Esophagus muscularis mucosa (tissue), 4 donors: ENCODE results near the gene RNLS. TPM values are rescaled to one million over a fixed set of nuclear protein-coding genes. Genes with fewer than 3 reads are reported as not detected.

Experiments
- DNase-seq: peaks from one replicate; pipeline ENCODE4 v3.0.0-alpha.2; 2017; ENCODE audit errors: extremely low spot score
- H3K27ac ChIP-seq, 4 donors: fragments of 200-600 bp; sonication (generic); replicated peaks in 1 of 4; 1 replicate in 3 of 4; 2 replicates in 1 of 4; pipeline ENCODE4 v1.5.1; 2016 to 2019; ENCODE audit warnings: mild to moderate bottlenecking in 1 of 4
- H3K27me3 ChIP-seq, 4 donors: fragments of 200-600 bp; sonication (generic); one replicate each; pipeline versions ENCODE4 v1.5.1 to v1.6.0; 2016 to 2019
- H3K36me3 ChIP-seq, 4 donors: fragments of 200-600 bp; sonication (generic); one replicate each; pipeline ENCODE4 v1.5.1; 2016 to 2019
- H3K4me1 ChIP-seq, 4 donors: fragments of 200-600 bp; sonication (generic); one replicate each; pipeline ENCODE4 v1.5.1; 2016 to 2019
- H3K4me3 ChIP-seq, 4 donors: fragments of 200-600 bp; sonication (generic); 1 replicate in 2 of 4; 2 replicates in 2 of 4; pipeline ENCODE4 v1.5.1; 2016 to 2019; ENCODE audit warnings: mild to moderate bottlenecking in 4 of 4, moderate library complexity in 1 of 4
- H3K9me3 ChIP-seq, 4 donors: fragments of 200-600 bp; sonication (generic); 1 replicate in 3 of 4; 2 replicates in 1 of 4; pipeline ENCODE4 v1.5.1; 2016 to 2019
- EP300 ChIP-seq: sonication (generic); formaldehyde crosslinking; IDR thresholded peaks from one replicate; pipeline ENCODE4 v1.6.1; 2017; ENCODE audit warnings: antibody characterized with exemption
- POLR2A ChIP-seq: fragments of 450-650 bp; IDR thresholded peaks from one replicate; pipeline ENCODE4 v1.6.1; 2017; ENCODE audit warnings: antibody characterized with exemption, moderate library complexity, mild to moderate bottlenecking, low read depth
- POLR2AphosphoS5 ChIP-seq, 2 donors: sonication (generic); formaldehyde crosslinking; IDR thresholded peaks; one replicate each; pipeline ENCODE4 v1.6.1; 2017; ENCODE audit warnings: antibody characterized with exemption in 2 of 2
- WGBS: methylation state at CpG from one replicate; pipeline ENCODE4 v1.1.5; 2018; 5-methylcytosine and 5-hydroxymethylcytosine counted together
- intact Hi-C: fragments of 100-400 bp; cut with DNase I; formaldehyde crosslinking; loops from one replicate; pipeline ENCODE4 v1.15.1; 2023
- total RNA-seq, 4 donors: library from RNA; depleted of rRNA; stranded (reverse); fragments of >200 nt; gene quantifications; one replicate each; pipeline versions ENCODE4 v1.1.0 to v1.2.1, GENCODE V29; 2016
- TF ChIP-seq, protein P1 (sequence below), 3 experiments: fragments of 200-600 bp in 2 of 3; fragments of 450-650 bp in 1 of 3; sonication (generic) in 2 of 3; IDR thresholded peaks; one replicate each; pipeline ENCODE4 v1.5.1; 2017 to 2019; ENCODE audit warnings: antibody characterized with exemption in 3 of 3, mild to moderate bottlenecking in 2 of 3, moderate library complexity in 1 of 3

Gene RNLS
- total RNA-seq, 4 donors from 2014 or later: 6.7 to 12.9 (median 10.9) TPM

DNA sequence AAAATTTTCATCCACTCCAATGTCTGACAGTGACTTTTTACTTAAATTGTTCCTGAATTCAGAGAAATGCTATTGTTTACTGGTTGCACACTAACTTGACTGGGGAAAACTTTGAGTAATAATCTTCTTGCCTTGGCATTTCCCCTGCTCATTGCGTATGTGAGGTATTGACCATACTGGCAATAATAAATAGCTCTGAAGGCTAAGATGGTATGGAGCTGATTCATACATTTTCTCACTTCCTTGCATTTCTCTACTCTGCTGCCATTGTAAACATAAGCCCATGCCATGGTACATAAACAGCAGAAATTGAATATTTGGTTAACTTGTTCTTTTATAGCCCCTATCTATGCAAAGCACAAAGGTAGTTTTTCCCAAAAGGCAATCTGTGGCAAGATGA, 290.0 kb downstream of the RNLS start:
- TF ChIP-seq POLR2AphosphoS5 (IDR thresholded peaks at IDR 0.05): no peak
- Histone ChIP-seq H3K27ac (no peak overlapping the region), H3K9me3 (no peaks in the 10 kb centered on the region), H3K4me3 (no peak overlapping the region), H3K27me3 (no peaks in the 10 kb centered on the region), H3K4me1 (no peaks in the 10 kb centered on the region), H3K36me3 (no peaks in the 10 kb centered on the region)
- intact Hi-C loops: no loop called here
- no peak for DNase-seq
- 94% methylated on average over 1 of the region's 1 CpG for WGBS

DNA sequence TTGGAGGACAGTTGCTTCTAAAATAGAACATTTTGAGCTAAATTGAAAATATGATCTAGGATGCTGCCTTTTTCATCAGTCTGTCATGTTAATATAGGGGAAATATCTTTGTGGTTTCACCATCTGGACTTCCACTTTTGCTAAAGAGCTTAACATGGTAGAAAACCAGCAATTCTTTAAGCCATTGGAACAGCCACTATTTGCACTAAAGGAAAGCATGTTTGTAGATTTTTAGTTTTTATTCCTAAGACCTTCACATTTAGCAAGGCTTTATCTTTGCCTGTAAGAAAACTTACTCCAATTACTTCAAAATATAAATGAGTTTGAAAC, 291.0 kb downstream of the RNLS start:
- Histone ChIP-seq H3K4me1 (no peaks in the 10 kb centered on the region), H3K27ac (no peak overlapping the region), H3K36me3 (no peaks in the 10 kb centered on the region), H3K4me3 (no peak overlapping the region), H3K27me3 (no peaks in the 10 kb centered on the region), H3K9me3 (no peaks in the 10 kb centered on the region)
- intact Hi-C loops: no loop called here
- DNase-seq: no peak
- no peak for TF ChIP-seq POLR2A
- no peak for TF ChIP-seq POLR2AphosphoS5 (IDR thresholded peaks at IDR 0.05)
- TF ChIP-seq, protein P1, sequence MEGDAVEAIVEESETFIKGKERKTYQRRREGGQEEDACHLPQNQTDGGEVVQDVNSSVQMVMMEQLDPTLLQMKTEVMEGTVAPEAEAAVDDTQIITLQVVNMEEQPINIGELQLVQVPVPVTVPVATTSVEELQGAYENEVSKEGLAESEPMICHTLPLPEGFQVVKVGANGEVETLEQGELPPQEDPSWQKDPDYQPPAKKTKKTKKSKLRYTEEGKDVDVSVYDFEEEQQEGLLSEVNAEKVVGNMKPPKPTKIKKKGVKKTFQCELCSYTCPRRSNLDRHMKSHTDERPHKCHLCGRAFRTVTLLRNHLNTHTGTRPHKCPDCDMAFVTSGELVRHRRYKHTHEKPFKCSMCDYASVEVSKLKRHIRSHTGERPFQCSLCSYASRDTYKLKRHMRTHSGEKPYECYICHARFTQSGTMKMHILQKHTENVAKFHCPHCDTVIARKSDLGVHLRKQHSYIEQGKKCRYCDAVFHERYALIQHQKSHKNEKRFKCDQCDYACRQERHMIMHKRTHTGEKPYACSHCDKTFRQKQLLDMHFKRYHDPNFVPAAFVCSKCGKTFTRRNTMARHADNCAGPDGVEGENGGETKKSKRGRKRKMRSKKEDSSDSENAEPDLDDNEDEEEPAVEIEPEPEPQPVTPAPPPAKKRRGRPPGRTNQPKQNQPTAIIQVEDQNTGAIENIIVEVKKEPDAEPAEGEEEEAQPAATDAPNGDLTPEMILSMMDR (IDR thresholded peaks at IDR 0.05): no peak

DNA sequence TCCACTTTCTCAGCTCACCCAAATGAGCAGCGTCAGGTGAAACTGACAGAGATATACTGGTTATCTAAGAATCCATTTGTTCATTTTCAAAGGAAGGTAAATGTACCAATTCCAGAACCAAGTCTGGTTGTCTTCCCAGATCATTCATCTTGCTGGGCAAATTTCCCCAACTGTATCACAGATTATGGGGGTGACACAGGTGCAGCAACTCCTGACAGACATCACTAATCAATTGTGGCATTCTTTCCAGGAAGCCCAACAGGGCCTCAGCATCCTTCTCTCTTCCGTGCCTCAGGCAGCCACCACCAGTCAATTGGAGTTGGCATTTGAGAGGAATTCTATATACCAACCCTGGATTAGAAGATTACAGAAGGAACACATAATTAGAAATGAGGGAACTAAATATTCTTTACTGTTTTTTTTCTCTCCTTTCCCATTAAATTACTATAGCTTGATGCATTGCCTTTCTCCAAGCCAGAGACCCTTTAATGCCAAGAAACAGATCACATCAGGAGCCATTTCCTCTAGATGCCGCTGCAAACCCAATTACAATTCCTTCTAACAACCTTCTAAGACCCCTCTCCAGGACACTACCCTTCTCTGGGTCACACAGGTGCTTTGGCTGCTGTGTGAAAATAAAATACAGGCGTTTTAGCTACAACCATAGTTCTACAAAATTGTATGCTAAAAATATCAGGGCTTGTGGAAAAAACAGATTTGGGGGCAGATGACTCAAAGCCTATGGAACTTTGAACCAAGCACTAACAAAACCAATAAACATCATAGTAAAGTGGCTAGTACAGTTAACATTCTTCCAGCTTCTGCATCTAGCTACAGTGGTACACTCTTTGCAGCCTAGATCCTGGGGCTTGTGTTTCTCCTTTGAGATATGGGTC, 291.6 kb downstream of the RNLS start:
- WGBS: 93% methylated on average over 4 of the region's 4 CpGs
- TF ChIP-seq, protein P1 (IDR thresholded peaks at IDR 0.05): no peak
- no peak for TF ChIP-seq EP300
- TF ChIP-seq POLR2A: no peak
- no peak for TF ChIP-seq POLR2AphosphoS5 (IDR thresholded peaks at IDR 0.05)
- intact Hi-C loops: no loop called here
- Histone ChIP-seq H3K4me1 (no peaks in the 10 kb centered on the region), H3K9me3 (no peaks in the 10 kb centered on the region), H3K4me3 (no peak overlapping the region), H3K36me3 (no peaks in the 10 kb centered on the region), H3K27ac (no peak overlapping the region), H3K27me3 (no peaks in the 10 kb centered on the region)
- DNase-seq: no peak

DNA sequence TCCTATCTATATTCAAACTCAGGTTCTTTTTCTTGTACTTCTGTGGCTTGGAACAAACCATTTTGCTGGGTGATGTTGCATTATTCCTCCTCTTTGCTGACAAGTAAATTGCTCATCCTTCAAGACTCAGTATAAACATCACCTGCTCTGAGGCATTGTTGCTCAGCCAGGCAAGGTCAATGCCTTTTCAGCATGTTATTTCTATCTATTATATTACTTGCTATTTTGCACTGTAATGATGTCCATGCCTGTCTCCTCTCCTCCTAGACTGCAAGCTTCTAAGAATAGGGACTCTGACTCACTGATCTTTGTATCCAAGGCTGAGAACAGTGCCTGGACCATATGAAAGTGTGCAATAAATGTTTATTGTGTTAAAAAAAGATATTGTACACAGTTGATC, 293.8 kb downstream of the RNLS start:
- intact Hi-C loops: no loop called here
- no peak for DNase-seq
- no peaks in the 10 kb centered on the region for H3K4me1 ChIP-seq
- no peak overlapping the region for H3K27ac ChIP-seq
- no peak overlapping the region for H3K4me3 ChIP-seq
- no peaks in the 10 kb centered on the region for H3K27me3 ChIP-seq
- no peaks in the 10 kb centered on the region for H3K36me3 ChIP-seq
- TF ChIP-seq POLR2AphosphoS5 (IDR thresholded peaks at IDR 0.05) (no peak), POLR2A (no peak), EP300 (no peak)
- TF ChIP-seq, protein P1 (IDR thresholded peaks at IDR 0.05): no peak
- H3K9me3 ChIP-seq: no peaks in the 10 kb centered on the region

DNA sequence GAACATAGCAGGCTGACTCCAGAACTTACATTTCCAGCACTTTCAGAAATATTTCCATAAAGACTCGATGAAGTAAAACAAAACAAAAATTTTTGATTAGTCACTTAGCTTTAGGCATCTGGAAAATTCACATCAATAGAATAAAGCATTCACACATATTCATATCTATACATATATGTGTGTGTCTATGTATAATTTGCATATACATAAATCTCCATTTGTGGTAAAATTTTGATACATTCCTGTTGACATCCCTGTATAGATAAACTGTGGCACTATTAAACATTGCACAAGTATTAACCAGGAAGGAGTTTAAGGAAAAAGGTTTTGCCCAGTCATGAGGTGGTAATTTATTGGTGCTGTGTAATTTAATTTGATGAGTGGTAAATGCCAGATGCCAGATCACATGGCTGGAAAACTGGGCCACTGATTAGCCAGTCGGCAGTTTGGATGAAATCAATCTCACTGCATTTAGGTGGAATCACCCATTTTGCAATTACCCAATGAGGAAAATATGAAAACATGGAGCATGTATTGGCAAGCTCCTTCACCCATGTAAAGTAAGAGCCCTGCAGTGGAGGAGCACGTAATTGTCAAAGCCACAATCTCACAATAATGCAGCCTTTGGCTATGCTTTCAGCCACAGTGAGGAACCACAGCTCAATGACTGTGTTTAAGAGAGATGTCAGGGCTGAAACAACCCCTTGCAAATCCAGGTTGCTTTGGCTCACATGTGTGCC, 294.6 kb downstream of the RNLS start:
- TF ChIP-seq EP300 (no peak), POLR2A (no peak), POLR2AphosphoS5 (IDR thresholded peaks at IDR 0.05) (no peak)
- TF ChIP-seq, protein P1 (IDR thresholded peaks at IDR 0.05): no peak
- 80% methylated on average over 2 of the region's 3 CpGs for WGBS
- Histone ChIP-seq H3K27ac (no peak overlapping the region), H3K27me3 (no peaks in the 10 kb centered on the region), H3K36me3 (no peaks in the 10 kb centered on the region), H3K4me3 (no peak overlapping the region), H3K4me1 (no peaks in the 10 kb centered on the region), H3K9me3 (no peaks in the 10 kb centered on the region)
- intact Hi-C loops: no loop called here
- DNase-seq: no peak
